Measurements from ENCODE around the gene PIGR. TPM values are rescaled to one million over a fixed set of nuclear protein-coding genes. Genes with fewer than 3 reads are reported as not detected.
A peak's percentile ranks its signal among the peaks of the same experiment; 100 is the strongest.

Gene PIGR
- total and polyA plus RNA-seq, 9 of the 15 experiments (the other 6 are each of a cell fraction or from before 2014, with no cell fraction given): 0.01 to 1.5 (median 0.03) TPM; not detected in 4

DNA sequence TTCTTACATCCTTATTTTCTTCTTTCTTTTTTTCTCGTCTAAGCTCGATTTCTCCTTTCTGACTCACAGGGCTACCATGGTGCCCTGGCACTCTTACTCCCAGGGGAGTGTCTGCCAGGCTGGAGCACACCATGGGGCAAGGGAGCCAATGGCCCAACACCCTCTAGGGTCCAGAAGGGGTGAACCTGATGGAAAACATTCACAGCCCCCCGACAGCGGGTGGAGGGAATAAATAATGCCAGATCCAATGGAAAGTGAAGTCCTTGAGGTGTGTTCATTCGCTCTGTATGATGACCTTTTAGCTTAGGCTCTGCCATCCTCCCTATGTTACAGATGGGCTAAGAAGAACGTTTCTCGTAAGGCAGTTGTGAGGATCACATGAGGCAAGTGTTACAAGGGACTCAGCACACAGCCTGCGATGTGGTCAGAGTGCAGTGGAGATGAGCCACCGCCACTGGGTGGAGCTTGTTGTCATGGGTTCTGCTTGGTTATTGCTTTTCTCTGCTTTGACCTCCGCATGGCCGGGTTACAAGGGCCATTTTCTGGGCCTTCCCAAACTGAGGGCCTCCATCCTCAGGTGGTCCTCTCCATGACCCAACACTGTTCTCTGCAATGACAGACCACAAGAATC lies 21.0 kb downstream of the PIGR start (continued):
- TF ChIP-seq, protein P1, sequence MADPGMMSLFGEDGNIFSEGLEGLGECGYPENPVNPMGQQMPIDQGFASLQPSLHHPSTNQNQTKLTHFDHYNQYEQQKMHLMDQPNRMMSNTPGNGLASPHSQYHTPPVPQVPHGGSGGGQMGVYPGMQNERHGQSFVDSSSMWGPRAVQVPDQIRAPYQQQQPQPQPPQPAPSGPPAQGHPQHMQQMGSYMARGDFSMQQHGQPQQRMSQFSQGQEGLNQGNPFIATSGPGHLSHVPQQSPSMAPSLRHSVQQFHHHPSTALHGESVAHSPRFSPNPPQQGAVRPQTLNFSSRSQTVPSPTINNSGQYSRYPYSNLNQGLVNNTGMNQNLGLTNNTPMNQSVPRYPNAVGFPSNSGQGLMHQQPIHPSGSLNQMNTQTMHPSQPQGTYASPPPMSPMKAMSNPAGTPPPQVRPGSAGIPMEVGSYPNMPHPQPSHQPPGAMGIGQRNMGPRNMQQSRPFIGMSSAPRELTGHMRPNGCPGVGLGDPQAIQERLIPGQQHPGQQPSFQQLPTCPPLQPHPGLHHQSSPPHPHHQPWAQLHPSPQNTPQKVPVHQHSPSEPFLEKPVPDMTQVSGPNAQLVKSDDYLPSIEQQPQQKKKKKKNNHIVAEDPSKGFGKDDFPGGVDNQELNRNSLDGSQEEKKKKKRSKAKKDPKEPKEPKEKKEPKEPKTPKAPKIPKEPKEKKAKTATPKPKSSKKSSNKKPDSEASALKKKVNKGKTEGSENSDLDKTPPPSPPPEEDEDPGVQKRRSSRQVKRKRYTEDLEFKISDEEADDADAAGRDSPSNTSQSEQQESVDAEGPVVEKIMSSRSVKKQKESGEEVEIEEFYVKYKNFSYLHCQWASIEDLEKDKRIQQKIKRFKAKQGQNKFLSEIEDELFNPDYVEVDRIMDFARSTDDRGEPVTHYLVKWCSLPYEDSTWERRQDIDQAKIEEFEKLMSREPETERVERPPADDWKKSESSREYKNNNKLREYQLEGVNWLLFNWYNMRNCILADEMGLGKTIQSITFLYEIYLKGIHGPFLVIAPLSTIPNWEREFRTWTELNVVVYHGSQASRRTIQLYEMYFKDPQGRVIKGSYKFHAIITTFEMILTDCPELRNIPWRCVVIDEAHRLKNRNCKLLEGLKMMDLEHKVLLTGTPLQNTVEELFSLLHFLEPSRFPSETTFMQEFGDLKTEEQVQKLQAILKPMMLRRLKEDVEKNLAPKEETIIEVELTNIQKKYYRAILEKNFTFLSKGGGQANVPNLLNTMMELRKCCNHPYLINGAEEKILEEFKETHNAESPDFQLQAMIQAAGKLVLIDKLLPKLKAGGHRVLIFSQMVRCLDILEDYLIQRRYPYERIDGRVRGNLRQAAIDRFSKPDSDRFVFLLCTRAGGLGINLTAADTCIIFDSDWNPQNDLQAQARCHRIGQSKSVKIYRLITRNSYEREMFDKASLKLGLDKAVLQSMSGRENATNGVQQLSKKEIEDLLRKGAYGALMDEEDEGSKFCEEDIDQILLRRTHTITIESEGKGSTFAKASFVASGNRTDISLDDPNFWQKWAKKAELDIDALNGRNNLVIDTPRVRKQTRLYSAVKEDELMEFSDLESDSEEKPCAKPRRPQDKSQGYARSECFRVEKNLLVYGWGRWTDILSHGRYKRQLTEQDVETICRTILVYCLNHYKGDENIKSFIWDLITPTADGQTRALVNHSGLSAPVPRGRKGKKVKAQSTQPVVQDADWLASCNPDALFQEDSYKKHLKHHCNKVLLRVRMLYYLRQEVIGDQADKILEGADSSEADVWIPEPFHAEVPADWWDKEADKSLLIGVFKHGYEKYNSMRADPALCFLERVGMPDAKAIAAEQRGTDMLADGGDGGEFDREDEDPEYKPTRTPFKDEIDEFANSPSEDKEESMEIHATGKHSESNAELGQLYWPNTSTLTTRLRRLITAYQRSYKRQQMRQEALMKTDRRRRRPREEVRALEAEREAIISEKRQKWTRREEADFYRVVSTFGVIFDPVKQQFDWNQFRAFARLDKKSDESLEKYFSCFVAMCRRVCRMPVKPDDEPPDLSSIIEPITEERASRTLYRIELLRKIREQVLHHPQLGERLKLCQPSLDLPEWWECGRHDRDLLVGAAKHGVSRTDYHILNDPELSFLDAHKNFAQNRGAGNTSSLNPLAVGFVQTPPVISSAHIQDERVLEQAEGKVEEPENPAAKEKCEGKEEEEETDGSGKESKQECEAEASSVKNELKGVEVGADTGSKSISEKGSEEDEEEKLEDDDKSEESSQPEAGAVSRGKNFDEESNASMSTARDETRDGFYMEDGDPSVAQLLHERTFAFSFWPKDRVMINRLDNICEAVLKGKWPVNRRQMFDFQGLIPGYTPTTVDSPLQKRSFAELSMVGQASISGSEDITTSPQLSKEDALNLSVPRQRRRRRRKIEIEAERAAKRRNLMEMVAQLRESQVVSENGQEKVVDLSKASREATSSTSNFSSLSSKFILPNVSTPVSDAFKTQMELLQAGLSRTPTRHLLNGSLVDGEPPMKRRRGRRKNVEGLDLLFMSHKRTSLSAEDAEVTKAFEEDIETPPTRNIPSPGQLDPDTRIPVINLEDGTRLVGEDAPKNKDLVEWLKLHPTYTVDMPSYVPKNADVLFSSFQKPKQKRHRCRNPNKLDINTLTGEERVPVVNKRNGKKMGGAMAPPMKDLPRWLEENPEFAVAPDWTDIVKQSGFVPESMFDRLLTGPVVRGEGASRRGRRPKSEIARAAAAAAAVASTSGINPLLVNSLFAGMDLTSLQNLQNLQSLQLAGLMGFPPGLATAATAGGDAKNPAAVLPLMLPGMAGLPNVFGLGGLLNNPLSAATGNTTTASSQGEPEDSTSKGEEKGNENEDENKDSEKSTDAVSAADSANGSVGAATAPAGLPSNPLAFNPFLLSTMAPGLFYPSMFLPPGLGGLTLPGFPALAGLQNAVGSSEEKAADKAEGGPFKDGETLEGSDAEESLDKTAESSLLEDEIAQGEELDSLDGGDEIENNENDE (IDR thresholded peaks at IDR 0.05; ENCODE audit: low read depth, low read length): no peak
- TF ChIP-seq SREBF1 (IDR thresholded peaks at IDR 0.05; ENCODE audit: borderline replicate concordance, low read depth, low read length) (no peak), DMBX1 (CRISPR knock-in tag; IDR thresholded peaks at IDR 0.05; ENCODE audit: borderline replicate concordance) (no peak), RHOXF2B (CRISPR knock-in tag; conservative IDR thresholded peaks at IDR 0.05) (no peak), ZNF77 (CRISPR knock-in tag; IDR thresholded peaks at IDR 0.05) (no peak)
- TF ChIP-seq, protein P2, sequence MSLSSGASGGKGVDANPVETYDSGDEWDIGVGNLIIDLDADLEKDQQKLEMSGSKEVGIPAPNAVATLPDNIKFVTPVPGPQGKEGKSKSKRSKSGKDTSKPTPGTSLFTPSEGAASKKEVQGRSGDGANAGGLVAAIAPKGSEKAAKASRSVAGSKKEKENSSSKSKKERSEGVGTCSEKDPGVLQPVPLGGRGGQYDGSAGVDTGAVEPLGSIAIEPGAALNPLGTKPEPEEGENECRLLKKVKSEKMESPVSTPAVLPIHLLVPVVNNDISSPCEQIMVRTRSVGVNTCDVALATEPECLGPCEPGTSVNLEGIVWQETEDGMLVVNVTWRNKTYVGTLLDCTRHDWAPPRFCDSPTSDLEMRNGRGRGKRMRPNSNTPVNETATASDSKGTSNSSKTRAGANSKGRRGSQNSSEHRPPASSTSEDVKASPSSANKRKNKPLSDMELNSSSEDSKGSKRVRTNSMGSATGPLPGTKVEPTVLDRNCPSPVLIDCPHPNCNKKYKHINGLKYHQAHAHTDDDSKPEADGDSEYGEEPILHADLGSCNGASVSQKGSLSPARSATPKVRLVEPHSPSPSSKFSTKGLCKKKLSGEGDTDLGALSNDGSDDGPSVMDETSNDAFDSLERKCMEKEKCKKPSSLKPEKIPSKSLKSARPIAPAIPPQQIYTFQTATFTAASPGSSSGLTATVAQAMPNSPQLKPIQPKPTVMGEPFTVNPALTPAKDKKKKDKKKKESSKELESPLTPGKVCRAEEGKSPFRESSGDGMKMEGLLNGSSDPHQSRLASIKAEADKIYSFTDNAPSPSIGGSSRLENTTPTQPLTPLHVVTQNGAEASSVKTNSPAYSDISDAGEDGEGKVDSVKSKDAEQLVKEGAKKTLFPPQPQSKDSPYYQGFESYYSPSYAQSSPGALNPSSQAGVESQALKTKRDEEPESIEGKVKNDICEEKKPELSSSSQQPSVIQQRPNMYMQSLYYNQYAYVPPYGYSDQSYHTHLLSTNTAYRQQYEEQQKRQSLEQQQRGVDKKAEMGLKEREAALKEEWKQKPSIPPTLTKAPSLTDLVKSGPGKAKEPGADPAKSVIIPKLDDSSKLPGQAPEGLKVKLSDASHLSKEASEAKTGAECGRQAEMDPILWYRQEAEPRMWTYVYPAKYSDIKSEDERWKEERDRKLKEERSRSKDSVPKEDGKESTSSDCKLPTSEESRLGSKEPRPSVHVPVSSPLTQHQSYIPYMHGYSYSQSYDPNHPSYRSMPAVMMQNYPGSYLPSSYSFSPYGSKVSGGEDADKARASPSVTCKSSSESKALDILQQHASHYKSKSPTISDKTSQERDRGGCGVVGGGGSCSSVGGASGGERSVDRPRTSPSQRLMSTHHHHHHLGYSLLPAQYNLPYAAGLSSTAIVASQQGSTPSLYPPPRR (CRISPR knock-in tag; IDR thresholded peaks at IDR 0.05; ENCODE audit: borderline replicate concordance): no peak
- TF ChIP-seq, protein P3, sequence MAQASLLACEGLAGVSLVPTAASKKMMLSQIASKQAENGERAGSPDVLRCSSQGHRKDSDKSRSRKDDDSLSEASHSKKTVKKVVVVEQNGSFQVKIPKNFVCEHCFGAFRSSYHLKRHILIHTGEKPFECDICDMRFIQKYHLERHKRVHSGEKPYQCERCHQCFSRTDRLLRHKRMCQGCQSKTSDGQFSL (CRISPR knock-in tag; IDR thresholded peaks at IDR 0.05): no peak
- TF ChIP-seq, protein P3 (tag; IDR thresholded peaks at IDR 0.05): no peak
- TF ChIP-seq, protein P4, sequence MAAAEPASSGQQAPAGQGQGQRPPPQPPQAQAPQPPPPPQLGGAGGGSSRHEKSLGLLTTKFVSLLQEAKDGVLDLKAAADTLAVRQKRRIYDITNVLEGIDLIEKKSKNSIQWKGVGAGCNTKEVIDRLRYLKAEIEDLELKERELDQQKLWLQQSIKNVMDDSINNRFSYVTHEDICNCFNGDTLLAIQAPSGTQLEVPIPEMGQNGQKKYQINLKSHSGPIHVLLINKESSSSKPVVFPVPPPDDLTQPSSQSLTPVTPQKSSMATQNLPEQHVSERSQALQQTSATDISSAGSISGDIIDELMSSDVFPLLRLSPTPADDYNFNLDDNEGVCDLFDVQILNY (CRISPR knock-in tag; IDR thresholded peaks at IDR 0.05): 0 out of 2 replicates have a peak, but pooled peaks have one; percentile 36
